ENCODE results near the gene LYPD8.

The LYPD8 gene

GRCh38 chr1:248758352-248758751 is 2.8 kb upstream of the LYPD8 start:
- no peak overlapping the region for H2AFZ ChIP-seq (ENCODE audit: low read depth, low read length, severe bottlenecking)
- H3K9me3 ChIP-seq (ENCODE audit: insufficient read depth, low read length): peaks cover 10% of the 10 kb centered on the region; the same call in 1 of the 2 replicates
- H3K4me3 ChIP-seq (ENCODE audit: insufficient read depth, low read length, poor library complexity, severe bottlenecking): no peak overlapping the region
- H3K27ac ChIP-seq (ENCODE audit: low read depth, low read length): no peak overlapping the region
- H3K36me3 ChIP-seq (ENCODE audit: low read length): no peaks in the 10 kb centered on the region
- no peak overlapping the region for H3K4me2 ChIP-seq (ENCODE audit: low read depth, low read length, poor library complexity, severe bottlenecking)
- H3K79me2 ChIP-seq (ENCODE audit: insufficient read depth, low read length): no peaks in the 10 kb centered on the region
- H3K9ac ChIP-seq (ENCODE audit: low read length): no peak overlapping the region
- no peaks in the 10 kb centered on the region for H4K20me1 ChIP-seq (ENCODE audit: low read depth, low read length)
- H3K27me3 ChIP-seq (ENCODE audit: low read length): no peaks in the 10 kb centered on the region
- H3K9me2 ChIP-seq (replicated peaks; ENCODE audit: insufficient read depth, low read length): no peaks in the 10 kb centered on the region
- TF ChIP-seq CTCF (IDR thresholded peaks at IDR 0.05; ENCODE audit: insufficient read depth, low read length, poor library complexity, severe bottlenecking): no peak
- no peaks in the 10 kb centered on the region for H3F3A ChIP-seq (ENCODE audit: insufficient read depth)

- Histone ChIP-seq H2AFZ (ENCODE audit: low read depth, low read length, severe bottlenecking) (no peak overlapping the region), H3K27ac (ENCODE audit: low read depth, low read length) (no peak overlapping the region), H4K20me1 (ENCODE audit: low read depth, low read length) (no peaks in the 10 kb centered on the region), H3F3A (ENCODE audit: insufficient read depth) (no peaks in the 10 kb centered on the region), H3K79me2 (ENCODE audit: insufficient read depth, low read length) (no peaks in the 10 kb centered on the region), H3K4me3 (ENCODE audit: insufficient read depth, low read length, poor library complexity, severe bottlenecking) (no peak overlapping the region), H3K36me3 (ENCODE audit: low read length) (no peaks in the 10 kb centered on the region), H3K9ac (ENCODE audit: low read length) (no peak overlapping the region), H3K9me2 (replicated peaks; ENCODE audit: insufficient read depth, low read length) (no peaks in the 10 kb centered on the region), H3K4me2 (ENCODE audit: low read depth, low read length, poor library complexity, severe bottlenecking) (no peak overlapping the region), H3K27me3 (ENCODE audit: low read length) (no peaks in the 10 kb centered on the region), H3K9me3 (ENCODE audit: insufficient read depth, low read length) (peaks cover 14% of the 10 kb centered on the region; the same call in 1 of the 2 replicates)
- TF ChIP-seq EZH2phosphoT487 (conservative IDR thresholded peaks at IDR 0.05; ENCODE audit: low read length): no peak
- TF ChIP-seq CTCF (IDR thresholded peaks at IDR 0.05; ENCODE audit: insufficient read depth, low read length, poor library complexity, severe bottlenecking): no peak
Measured at GRCh38 chr1:248757784-248758195, 2.2 kb upstream of the LYPD8 start.

- H3K36me3 ChIP-seq (ENCODE audit: low read length): no peaks in the 10 kb centered on the region
- TF ChIP-seq CTCF (IDR thresholded peaks at IDR 0.05; ENCODE audit: insufficient read depth, low read length, poor library complexity, severe bottlenecking): no peak
- no peak for TF ChIP-seq EZH2phosphoT487 (conservative IDR thresholded peaks at IDR 0.05; ENCODE audit: low read length)
- H3K27ac ChIP-seq (ENCODE audit: low read depth, low read length): no peak overlapping the region
- H3F3A ChIP-seq (ENCODE audit: insufficient read depth): no peaks in the 10 kb centered on the region
- H3K79me2 ChIP-seq (ENCODE audit: insufficient read depth, low read length): no peaks in the 10 kb centered on the region
- no peak overlapping the region for H3K4me3 ChIP-seq (ENCODE audit: insufficient read depth, low read length, poor library complexity, severe bottlenecking)
- H3K9me3 ChIP-seq (ENCODE audit: insufficient read depth, low read length): peaks cover 14% of the 10 kb centered on the region; the same call in 1 of the 2 replicates
- no peak overlapping the region for H2AFZ ChIP-seq (ENCODE audit: low read depth, low read length, severe bottlenecking)
- no peaks in the 10 kb centered on the region for H4K20me1 ChIP-seq (ENCODE audit: low read depth, low read length)
- H3K4me2 ChIP-seq (ENCODE audit: low read depth, low read length, poor library complexity, severe bottlenecking): no peak overlapping the region
- no peaks in the 10 kb centered on the region for H3K9me2 ChIP-seq (replicated peaks; ENCODE audit: insufficient read depth, low read length)
- H3K9ac ChIP-seq (ENCODE audit: low read length): no peak overlapping the region
- H3K27me3 ChIP-seq (ENCODE audit: low read length): no peaks in the 10 kb centered on the region
Measured at GRCh38 chr1:248756636-248757035, 1.1 kb upstream of the LYPD8 start.
